ENCODE data around the gene FLOT2. TPM values are rescaled to one million over a fixed set of nuclear protein-coding genes. Genes with fewer than 3 reads are reported as not detected.

FLOT2 gene
- total and polyA plus RNA-seq, 2 donors (not counting 1 experiment from before 2014, with no cell fraction given): 48.9 to 81.1 TPM

DNA sequence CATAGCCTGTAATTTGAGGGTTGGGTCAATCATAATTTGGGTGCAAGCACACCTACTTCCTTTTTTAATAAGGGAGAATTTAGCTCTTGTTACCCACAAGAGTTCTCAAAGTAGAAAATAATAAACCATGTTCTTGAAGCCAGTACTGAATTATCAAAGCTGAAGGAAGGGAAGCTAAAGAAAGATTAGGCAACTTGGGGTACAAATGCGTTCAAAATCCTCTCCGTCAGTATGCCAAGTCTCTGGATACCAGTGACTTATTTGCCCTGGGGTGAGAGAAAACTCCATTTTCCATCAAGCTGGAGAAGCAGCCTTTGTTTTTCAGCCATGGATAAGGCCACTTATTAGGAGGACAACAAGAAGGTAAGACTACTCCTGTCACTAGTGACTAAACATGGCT, 28.8 kb upstream of the FLOT2 start:
- Histone ChIP-seq H3K4me1 (ENCODE audit: control insufficient read depth, extremely low read depth, insufficient read depth, low read length) (peaks cover 13% of the 10 kb centered on the region), H3K27ac (ENCODE audit: insufficient read depth, low read length) (peak overlapping the region; percentile 28), H3K79me2 (ENCODE audit: control insufficient read depth, insufficient read depth, low read length) (peaks cover 42% of the 10 kb centered on the region), H3K4me3 (replicated peaks in 1 of 4; ENCODE audit: control extremely low read depth in 1 of 4, insufficient read depth in 1 of 4, low read depth in 3 of 4, low read length in 4 of 4) (no peak overlapping the region), H3K9ac (ENCODE audit: insufficient read depth, low read length) (no peak overlapping the region), H3K4me2 (ENCODE audit: extremely low read depth, insufficient read depth, low read length) (no peak overlapping the region), H2AFZ (ENCODE audit: low read length) (no peak overlapping the region), H3K36me3 (ENCODE audit: control insufficient read depth, insufficient read depth, low read length) (peaks cover 5% of the 10 kb centered on the region), H3K9me3 (ENCODE audit: control insufficient read depth, insufficient read depth, low read depth, low read length) (no peaks in the 10 kb centered on the region), H4K20me1 (ENCODE audit: control insufficient read depth, extremely low read depth, insufficient read depth, low read length) (peaks cover 3% of the 10 kb centered on the region), H3K27me3 (ENCODE audit: control insufficient read depth, insufficient read depth, low read length) (no peaks in the 10 kb centered on the region)
- no peak for DNase-seq (ENCODE audit: low read depth in 2 of 2)
- TF ChIP-seq, protein P1, sequence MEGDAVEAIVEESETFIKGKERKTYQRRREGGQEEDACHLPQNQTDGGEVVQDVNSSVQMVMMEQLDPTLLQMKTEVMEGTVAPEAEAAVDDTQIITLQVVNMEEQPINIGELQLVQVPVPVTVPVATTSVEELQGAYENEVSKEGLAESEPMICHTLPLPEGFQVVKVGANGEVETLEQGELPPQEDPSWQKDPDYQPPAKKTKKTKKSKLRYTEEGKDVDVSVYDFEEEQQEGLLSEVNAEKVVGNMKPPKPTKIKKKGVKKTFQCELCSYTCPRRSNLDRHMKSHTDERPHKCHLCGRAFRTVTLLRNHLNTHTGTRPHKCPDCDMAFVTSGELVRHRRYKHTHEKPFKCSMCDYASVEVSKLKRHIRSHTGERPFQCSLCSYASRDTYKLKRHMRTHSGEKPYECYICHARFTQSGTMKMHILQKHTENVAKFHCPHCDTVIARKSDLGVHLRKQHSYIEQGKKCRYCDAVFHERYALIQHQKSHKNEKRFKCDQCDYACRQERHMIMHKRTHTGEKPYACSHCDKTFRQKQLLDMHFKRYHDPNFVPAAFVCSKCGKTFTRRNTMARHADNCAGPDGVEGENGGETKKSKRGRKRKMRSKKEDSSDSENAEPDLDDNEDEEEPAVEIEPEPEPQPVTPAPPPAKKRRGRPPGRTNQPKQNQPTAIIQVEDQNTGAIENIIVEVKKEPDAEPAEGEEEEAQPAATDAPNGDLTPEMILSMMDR (conservative IDR thresholded peaks at IDR 0.05 in 1 of 2, IDR thresholded peaks at IDR 0.05 in 1 of 2; ENCODE audit: low read depth in 1 of 2, low read length in 2 of 2): no peak
- TF ChIP-seq EZH2 (IDR thresholded peaks at IDR 0.05; ENCODE audit: low read length, missing control alignments): no peak

DNA sequence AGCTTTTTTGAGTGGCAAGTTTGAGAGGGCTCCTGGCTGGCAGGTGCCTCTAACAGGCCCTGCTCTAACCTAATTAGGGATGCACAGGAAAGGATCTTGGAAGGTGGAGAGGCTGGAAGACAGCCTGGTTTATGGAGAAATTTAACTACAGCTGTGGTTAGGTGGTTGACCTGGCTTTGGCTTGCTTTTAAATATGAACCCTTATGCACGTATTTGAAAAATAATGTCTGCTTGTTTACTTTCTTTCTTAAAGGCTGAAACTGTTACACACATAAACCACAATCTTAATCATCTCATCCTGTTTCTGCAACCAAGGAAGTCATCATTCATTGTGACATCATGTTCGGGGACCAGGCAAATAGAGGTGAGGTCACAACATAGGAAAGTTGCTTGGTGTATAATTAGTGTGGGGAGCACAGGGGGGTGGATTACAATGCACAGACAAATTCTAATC, 28.4 kb upstream of the FLOT2 start:
- Histone ChIP-seq H3K27me3 (ENCODE audit: control insufficient read depth, insufficient read depth, low read length) (no peaks in the 10 kb centered on the region), H4K20me1 (ENCODE audit: control insufficient read depth, extremely low read depth, insufficient read depth, low read length) (peaks cover 3% of the 10 kb centered on the region), H3K4me2 (ENCODE audit: extremely low read depth, insufficient read depth, low read length) (peak overlapping the region; percentile 30), H3K4me3 (replicated peaks in 1 of 4; ENCODE audit: control extremely low read depth in 1 of 4, insufficient read depth in 1 of 4, low read depth in 3 of 4, low read length in 4 of 4) (no peak overlapping the region), H3K27ac (ENCODE audit: insufficient read depth, low read length) (peak overlapping the region; percentile 58), H3K36me3 (ENCODE audit: control insufficient read depth, insufficient read depth, low read length) (peaks cover 7% of the 10 kb centered on the region), H3K9ac (ENCODE audit: insufficient read depth, low read length) (no peak overlapping the region), H3K79me2 (ENCODE audit: control insufficient read depth, insufficient read depth, low read length) (peaks cover 40% of the 10 kb centered on the region), H3K9me3 (ENCODE audit: control insufficient read depth, insufficient read depth, low read depth, low read length) (no peaks in the 10 kb centered on the region), H3K4me1 (ENCODE audit: control insufficient read depth, extremely low read depth, insufficient read depth, low read length) (peaks cover 13% of the 10 kb centered on the region), H2AFZ (ENCODE audit: low read length) (no peak overlapping the region)
- DNase-seq (ENCODE audit: low read depth in 2 of 2): peak; percentile 80 to 93
- TF ChIP-seq, protein P1 (conservative IDR thresholded peaks at IDR 0.05 in 1 of 2, IDR thresholded peaks at IDR 0.05 in 1 of 2; ENCODE audit: low read depth in 1 of 2, low read length in 2 of 2): no peak
- TF ChIP-seq EZH2 (IDR thresholded peaks at IDR 0.05; ENCODE audit: low read length, missing control alignments): no peak

DNA sequence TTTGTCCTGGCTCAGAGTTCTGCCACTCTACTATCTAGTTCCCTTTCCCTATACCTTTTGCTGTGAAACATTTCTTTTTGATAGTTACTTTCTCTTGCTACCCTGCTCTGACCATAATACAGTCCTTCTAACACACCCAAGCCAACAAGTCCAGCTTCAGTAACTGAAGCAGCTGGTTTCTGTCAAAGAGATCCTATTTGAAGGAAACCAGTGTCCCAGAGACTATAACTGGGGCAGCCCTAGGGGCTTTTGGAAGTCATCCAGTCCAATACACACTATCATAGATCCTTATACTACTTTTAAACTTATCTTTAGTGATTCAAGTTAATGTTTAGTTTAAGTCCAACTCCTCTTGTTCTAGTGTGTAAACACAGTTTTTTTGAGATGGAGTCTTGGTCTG, 22.7 kb upstream of the FLOT2 start:
- Histone ChIP-seq H3K9me3 (ENCODE audit: control insufficient read depth, insufficient read depth, low read depth, low read length) (no peaks in the 10 kb centered on the region), H2AFZ (ENCODE audit: low read length) (no peak overlapping the region), H3K4me3 (replicated peaks in 1 of 4; ENCODE audit: control extremely low read depth in 1 of 4, insufficient read depth in 1 of 4, low read depth in 3 of 4, low read length in 4 of 4) (no peak overlapping the region), H3K9ac (ENCODE audit: insufficient read depth, low read length) (no peak overlapping the region), H4K20me1 (ENCODE audit: control insufficient read depth, extremely low read depth, insufficient read depth, low read length) (no peaks in the 10 kb centered on the region), H3K27ac (ENCODE audit: insufficient read depth, low read length) (no peak overlapping the region), H3K4me1 (ENCODE audit: control insufficient read depth, extremely low read depth, insufficient read depth, low read length) (peaks cover 1% of the 10 kb centered on the region), H3K36me3 (ENCODE audit: control insufficient read depth, insufficient read depth, low read length) (peaks cover 27% of the 10 kb centered on the region), H3K79me2 (ENCODE audit: control insufficient read depth, insufficient read depth, low read length) (peaks cover 10% of the 10 kb centered on the region), H3K27me3 (ENCODE audit: control insufficient read depth, insufficient read depth, low read length) (no peaks in the 10 kb centered on the region), H3K4me2 (ENCODE audit: extremely low read depth, insufficient read depth, low read length) (no peak overlapping the region)
- DNase-seq (ENCODE audit: low read depth in 2 of 2): no peak
- TF ChIP-seq, protein P1 (conservative IDR thresholded peaks at IDR 0.05 in 1 of 2, IDR thresholded peaks at IDR 0.05 in 1 of 2; ENCODE audit: low read depth in 1 of 2, low read length in 2 of 2): no peak
- no peak for TF ChIP-seq EZH2 (IDR thresholded peaks at IDR 0.05; ENCODE audit: low read length, missing control alignments)

Data from fibroblast of lung (primary cell).